ENCODE data around the gene HAO1. TPM values are rescaled to one million over a fixed set of nuclear protein-coding genes. Genes with fewer than 3 reads are reported as not detected.

Gene HAO1
- total RNA-seq, 1 donor from 2014 or later, result not detected

DNA sequence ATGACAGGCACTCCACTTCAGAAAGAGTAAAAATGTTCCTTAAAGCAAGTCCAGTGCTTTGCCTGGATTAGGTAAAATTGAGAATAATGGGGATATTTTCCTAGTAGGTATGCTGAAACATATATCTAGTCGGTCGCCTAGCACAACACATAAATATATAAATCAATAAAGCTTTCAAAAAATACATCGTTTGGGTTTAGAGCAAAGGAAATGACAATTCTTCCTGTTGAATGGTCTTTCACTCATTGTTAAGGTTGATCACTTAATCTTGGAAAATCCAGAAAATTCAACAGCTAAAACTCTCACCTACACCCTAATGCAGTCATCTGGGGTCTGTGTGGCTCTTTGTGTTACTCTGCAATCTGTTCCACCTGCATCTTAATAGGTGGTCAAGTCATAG is 13.9 kb downstream of the HAO1 start:
- DNase-seq, result no peak

DNA sequence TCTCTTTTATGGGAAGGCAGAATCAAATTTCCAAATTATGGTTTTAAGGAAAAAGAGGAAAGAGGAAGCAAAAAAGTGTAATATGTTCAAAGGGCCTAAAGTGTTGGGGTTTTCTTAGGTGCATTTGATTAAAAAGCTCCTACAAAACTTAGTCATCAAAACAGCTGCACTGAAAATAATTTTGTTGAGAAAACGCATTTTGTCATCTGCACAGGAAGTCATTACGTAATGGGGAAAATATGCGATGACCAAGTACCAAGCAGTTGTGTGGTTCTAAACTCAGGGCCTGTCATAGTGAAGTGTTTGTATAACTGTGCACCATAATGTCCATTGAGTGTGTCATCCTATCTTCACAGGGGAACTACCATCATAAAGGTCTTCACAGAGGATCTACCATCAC is 15.6 kb downstream of the HAO1 start:
- no peak for DNase-seq

DNA sequence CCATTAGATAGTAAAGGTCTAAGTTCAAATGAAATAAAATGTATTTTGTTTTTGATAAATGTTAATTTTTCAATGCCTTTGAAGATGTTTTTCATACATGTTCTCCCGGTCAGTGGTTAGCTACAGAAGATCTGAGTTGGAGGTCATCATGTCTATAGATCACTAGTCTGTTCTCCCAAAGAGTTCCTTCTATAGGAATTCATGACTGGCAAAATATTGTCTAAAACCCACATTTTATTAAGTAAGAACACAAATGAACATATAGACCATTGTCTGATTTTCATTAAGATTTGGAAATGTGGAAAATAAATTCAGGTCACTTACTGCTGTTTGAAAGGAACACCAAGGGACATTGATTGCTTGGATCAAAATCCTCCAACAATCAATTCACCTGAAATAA is 23.6 kb downstream of the HAO1 start:
- DNase-seq, result no peak

DNA sequence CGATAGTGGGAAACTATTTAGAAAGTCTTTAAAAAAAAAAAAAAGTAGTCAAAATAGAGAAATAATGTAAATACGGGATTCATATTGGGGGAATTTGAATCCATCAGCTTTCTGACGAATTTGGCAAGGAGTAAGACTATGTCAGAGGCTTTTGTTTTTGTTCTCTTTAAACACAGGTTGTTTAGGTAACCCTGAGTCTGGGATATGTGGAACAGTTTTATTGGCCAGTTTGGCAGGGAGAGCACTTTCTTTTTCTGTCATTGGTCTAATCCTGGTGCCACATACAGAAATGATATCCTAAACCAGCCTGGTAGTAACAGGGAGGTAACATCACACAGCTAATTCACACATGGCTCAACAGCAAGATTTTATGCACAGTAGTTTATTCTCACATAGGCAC is 27.7 kb downstream of the HAO1 start:
- no peak for DNase-seq

- no peak for DNase-seq
Measured at GRCh38 chr20:7911586-7912330, 28.5 kb downstream of the HAO1 start.

DNA sequence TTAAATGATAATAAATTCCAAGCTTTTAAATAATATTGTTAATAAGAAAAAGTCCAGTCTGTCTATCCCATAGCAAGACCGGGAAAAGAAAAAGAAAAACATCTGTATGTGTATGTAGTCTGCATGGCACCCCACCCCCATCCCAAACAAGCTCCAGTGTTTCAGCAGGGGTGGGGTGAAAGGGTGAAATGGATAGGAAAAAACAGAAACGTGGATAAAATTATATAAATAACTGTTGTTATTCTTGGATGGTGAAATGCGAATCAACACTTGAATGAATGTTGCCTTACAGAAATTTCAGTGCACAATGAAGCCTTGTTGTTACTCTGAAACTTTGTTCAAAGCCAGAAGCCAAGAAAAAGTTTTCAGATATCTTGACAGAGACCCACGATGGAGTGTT is 31.4 kb downstream of the HAO1 start:
- DNase-seq, result no peak

- DNase-seq, result no peak
Measured at GRCh38 chr20:7903429-7903828, 36.8 kb downstream of the HAO1 start.

DNA sequence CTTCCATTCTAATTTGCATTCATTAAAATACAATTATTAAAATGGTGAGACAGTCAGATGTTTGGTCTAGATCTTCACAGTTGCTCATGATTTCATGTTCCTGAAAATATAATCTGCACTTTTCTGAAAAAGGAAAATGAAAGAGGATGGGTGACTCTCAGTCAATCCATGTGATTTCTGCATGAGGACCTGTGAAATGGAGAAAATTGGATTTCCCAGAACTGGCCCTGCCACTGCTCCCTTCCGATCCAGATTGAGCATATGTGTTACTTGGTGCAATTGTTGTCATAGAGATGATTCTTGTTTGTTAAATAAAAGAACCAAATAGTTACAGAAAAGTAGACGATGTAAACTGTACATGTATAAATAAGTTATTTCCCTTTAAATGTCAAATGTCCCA is 37.4 kb downstream of the HAO1 start:
- no peak for DNase-seq

DNA sequence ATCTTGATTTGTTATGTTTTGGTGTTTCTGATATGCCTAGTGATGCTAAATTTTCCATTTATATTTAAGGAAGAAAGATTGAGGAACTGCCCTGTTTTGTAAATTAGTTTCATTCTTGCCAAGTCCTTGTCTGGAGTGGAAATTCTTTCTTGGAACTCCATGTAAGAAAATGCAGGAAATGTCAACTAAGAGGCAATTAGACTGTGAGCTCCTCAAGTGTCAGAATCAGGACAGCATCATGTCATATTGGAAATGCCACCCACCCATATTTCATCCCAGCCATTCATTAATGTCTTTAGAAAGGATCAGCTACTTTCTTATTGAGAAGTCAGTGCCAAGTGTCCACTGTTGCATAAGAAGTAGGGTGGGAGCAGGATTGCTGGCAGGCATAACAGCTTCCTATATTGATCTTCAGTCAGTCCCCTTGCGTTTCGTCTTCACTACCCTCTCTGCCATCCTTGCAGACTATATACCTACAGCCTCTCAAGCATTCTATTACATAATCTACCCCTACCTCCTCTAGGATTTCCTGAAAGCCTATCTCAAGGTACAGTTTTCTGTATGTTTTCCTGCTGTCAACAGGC is 42.4 kb downstream of the HAO1 start:
- DNase-seq, result no peak

DNA sequence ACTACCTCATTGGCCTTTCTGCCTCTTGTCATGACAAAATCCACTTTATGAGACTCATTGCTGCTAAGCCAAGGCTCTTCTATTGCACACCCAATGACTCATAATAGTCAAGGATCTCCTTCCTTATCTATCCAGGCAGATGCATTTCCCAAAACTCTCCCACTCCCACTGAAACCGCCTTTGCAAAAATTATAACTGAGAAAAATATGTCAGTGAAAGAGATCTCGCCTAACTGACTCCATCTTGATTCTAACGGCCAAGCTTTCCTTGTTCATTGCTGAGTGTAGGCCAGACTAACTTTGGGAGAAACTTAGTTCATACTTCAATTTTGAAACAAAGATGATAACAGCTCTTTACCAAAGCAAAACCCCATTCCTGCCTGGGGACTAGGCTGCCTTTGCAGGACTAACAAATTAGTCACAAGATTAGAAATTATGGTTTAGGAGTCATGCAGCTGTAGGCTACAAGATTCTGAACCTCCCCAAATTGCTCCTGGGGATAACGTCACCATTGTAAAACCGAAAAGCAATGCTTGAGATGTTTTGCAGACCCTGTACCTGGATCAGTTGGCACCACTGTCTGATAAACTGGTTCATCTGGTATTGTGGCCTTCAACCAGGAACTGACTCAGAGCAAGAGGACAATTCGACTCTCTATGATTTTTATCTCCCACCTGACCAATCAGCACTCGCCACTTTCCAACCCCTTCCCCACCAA is 47.1 kb downstream of the HAO1 start:
- DNase-seq, result no peak

GRCh38 chr20:7891705-7892104 is 48.6 kb downstream of the HAO1 start:
- no peak for DNase-seq

DNA sequence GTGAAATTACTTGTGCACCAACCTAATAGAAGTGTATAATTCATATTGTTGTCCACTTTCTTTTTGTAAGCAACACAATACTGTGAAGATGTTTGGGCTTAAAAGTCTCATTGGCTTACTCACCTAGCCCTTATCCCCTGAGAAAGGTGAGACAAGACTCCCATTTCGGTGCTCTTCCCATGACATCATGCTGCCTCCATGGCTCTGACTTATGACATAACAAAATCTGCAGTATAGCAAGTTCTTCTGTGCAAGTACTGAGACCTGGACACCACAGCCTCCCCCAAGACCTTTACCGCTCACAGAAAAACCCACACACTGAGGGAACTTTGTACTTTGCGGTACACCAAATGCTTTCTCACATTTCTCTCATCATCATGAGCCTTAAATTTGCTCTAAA is 50.5 kb downstream of the HAO1 start:
- DNase-seq, result no peak

DNA sequence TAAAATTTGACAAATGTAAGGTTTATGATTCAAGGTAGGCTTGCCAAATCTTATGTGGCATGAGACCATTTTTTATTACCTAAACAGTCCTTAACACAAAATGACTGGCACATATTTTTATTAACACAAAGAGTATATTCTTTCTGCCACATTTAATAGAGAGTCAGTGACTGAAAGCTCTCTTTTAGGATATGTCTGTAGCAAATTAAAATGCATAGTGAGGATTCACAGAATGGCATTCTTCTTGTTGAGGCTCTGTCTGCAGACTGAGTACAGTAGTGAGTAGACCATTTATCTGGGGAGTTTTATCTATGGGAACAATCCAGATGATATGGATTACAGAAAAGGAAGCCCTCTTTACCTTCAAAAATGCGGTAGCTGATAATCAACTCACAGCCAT is 56.5 kb downstream of the HAO1 start:
- DNase-seq, result no peak

GRCh38 chr20:7883309-7883708 is 56.9 kb downstream of the HAO1 start:
- DNase-seq, result no peak

DNA sequence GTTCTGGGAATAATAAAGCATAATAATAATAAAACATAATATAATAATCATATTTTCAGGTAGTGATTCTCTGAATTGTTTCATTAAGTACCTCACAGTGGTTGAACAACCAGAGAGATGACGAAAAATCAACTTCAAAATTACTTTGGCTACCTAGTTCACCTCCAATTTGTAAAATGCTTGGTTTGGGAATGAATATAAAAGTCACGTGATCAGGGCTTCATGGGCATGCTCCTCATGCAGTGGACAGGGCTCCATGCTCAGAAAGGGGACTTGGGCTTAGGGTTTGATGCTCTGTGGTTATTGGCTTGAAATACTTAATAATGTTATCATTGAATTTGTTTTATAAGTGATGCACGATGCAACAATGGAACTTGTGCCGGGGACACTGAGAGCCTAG is 58.2 kb downstream of the HAO1 start:
- DNase-seq, result no peak

- no peak for DNase-seq
Measured at GRCh38 chr20:7881551-7881950, 58.7 kb downstream of the HAO1 start.

DNA sequence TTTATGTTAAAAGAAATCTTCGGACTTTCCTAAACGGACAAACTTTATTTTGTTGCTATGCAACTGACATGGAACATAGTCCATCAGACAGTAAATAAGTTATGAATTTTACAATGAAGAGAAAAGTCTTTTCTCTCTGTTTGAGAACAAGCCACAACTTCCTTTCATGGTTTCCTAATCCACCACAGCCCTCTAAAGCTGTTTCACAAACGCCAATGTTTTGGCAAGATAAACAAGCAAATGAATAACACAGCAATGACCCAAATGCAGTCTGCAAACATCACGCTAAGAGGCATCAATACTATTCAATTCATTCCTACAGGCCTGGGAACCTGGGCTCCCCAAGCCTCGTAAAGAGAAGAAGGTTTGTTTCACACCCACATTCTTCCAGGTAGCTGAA is 60.4 kb downstream of the HAO1 start:
- no peak for DNase-seq

DNA sequence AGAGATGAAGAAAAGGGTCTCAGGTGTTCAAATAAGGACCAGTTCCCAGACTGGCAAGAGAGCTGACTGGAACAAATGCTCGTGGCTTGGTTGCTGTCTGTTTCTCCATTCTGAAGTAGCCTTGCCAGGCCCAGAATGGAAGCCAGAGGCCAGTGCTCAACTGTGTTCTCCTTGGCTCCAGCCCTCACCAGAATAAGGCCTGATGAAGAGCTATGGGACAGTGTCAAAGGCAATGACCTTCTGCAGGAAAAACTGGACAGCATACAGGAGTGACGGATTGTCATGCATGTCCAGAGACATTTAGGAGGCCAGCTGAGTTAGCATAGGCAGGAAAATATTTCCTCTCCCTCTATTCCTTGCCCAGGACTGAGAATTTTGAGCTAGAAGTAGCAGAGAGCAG is 72.2 kb downstream of the HAO1 start:
- no peak for DNase-seq

GRCh38 chr20:7866285-7866684 is 74.0 kb downstream of the HAO1 start:
- no peak for DNase-seq

- DNase-seq, result no peak
Measured at GRCh38 chr20:7859356-7859802, 80.9 kb downstream of the HAO1 start.

GRCh38 chr20:7858734-7859250 is 81.5 kb downstream of the HAO1 start:
- no peak for DNase-seq

DNA sequence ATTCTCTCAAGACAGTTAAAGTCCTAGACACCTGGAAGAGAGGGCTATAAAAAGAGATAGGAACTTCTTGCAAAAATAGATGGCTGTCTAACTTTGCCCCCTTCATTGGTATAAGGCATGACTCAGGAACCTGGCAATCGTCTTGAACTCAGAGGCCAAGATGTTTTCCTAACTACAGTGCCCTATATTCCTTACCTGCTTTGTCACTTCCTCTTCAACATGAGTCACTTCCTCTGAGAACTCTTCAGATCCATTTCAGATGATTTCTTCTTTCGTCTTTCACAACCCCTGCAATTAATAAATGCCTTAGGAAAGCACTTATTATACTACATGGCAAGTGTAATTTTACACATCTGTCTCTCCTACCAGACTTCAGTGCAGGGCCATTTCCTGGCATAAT is 83.5 kb downstream of the HAO1 start:
- DNase-seq, result no peak

- DNase-seq, result no peak
Measured at GRCh38 chr20:7855545-7855944, 84.7 kb downstream of the HAO1 start.

GRCh38 chr20:7853493-7853892 is 86.8 kb downstream of the HAO1 start:
- no peak for DNase-seq

Measured in occipital lobe (tissue), 2 donors.